Upper lobe of left lung (tissue), 4 donors: ENCODE data around the gene OR10C1.

Experiments
- EP300 ChIP-seq, 4 donors: sonication (generic); formaldehyde crosslinking; IDR thresholded peaks; one replicate each; pipeline ENCODE4 v1.5.1; 2017; ENCODE audit warnings: antibody characterized with exemption in 4 of 4, control low read depth in 2 of 4
- POLR2A ChIP-seq, 4 donors: fragments of 450-650 bp; IDR thresholded peaks; one replicate each; pipeline ENCODE4 v1.5.1; 2016 to 2017; ENCODE audit warnings: antibody characterized with exemption in 4 of 4, mild to moderate bottlenecking in 2 of 4
- TF ChIP-seq, protein P1 (sequence below), 6 experiments: fragments of 450-650 bp in 4 of 6; fragments of 200-600 bp in 2 of 6; sonication (generic) in 2 of 6; IDR thresholded peaks; one replicate each; pipeline ENCODE4 v1.5.1; 2016 to 2019; ENCODE audit warnings: antibody characterized with exemption in 6 of 6

DNA sequence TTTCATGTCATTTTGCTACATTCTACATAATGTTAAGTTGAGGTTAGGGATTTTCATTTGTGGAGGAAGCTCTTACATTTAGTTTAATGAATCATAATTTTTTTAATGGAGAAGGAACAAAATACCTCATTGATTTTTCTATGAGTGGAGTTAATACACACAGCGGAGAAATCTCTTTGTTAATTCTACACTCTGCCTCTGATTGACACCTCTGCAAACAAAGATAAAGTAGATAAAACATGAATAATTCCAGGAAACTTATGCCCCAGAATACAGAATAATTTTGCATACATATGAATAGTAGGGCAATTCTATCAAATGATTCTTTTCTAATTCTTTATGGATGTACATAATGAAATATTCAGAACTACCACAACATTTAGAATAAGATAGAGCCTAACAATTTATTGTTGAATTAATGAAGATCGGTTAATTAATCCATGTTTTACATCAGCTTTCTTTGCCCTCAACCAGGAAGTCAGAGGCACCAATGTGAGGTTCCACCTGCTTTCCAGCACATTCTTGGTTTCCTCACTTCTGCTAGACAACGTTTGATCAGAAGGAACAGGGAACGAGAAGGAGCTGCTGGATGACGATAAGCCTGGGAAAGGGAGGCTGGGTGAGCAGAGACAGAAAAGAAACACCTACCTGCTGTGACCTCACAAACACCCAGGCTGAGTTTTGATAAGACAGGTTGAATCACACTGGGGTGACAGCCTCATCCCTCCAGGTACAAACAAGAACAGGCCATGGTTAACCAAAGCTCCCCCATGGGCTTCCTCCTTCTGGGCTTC, 22.1 kb downstream of the OR10C1 start:
- TF ChIP-seq, protein P1, sequence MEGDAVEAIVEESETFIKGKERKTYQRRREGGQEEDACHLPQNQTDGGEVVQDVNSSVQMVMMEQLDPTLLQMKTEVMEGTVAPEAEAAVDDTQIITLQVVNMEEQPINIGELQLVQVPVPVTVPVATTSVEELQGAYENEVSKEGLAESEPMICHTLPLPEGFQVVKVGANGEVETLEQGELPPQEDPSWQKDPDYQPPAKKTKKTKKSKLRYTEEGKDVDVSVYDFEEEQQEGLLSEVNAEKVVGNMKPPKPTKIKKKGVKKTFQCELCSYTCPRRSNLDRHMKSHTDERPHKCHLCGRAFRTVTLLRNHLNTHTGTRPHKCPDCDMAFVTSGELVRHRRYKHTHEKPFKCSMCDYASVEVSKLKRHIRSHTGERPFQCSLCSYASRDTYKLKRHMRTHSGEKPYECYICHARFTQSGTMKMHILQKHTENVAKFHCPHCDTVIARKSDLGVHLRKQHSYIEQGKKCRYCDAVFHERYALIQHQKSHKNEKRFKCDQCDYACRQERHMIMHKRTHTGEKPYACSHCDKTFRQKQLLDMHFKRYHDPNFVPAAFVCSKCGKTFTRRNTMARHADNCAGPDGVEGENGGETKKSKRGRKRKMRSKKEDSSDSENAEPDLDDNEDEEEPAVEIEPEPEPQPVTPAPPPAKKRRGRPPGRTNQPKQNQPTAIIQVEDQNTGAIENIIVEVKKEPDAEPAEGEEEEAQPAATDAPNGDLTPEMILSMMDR (IDR thresholded peaks at IDR 0.05), result no peak
- TF ChIP-seq EP300 (IDR thresholded peaks at IDR 0.05) (no peak), POLR2A (IDR thresholded peaks at IDR 0.05) (no peak)
